Adrenal gland (tissue), 12 donors: ENCODE measurements around the gene RAB43. TPM values are rescaled to one million over a fixed set of nuclear protein-coding genes. Genes with fewer than 3 reads are reported as not detected.
"Not testable (repeated sequence)": the region's sequence is repeated elsewhere in the genome, so short reads cannot be mapped to it uniquely, and the experiment has no call there.

Experiments
- DNase-seq, 7 donors: peaks; one replicate each; pipeline ENCODE4 v3.0.0-alpha.2; 2019 to 2020
- H3K27ac ChIP-seq, 5 donors: fragments of 200-600 bp; sonication (generic) in 4 of 5; 1 replicate in 3 of 5; 2 replicates in 2 of 5; pipeline versions ENCODE4 v1.5.1 to v1.8.0; 2016 to 2020; ENCODE audit warnings: mild to moderate bottlenecking in 1 of 5
- H3K27me3 ChIP-seq: fragments of 200-600 bp; 2 replicates; pipeline ENCODE4 v1.8.0; 2021
- H3K36me3 ChIP-seq, 2 donors: fragments of 200-600 bp; replicated peaks in 1 of 2; 1 replicate in 1 of 2; 2 replicates in 1 of 2; pipeline versions ENCODE4 v1.5.1 to v1.8.0; 2018 to 2022
- H3K4me1 ChIP-seq, 2 donors: fragments of 200-600 bp; replicated peaks in 1 of 2; 1 replicate in 1 of 2; 2 replicates in 1 of 2; pipeline versions ENCODE4 v1.5.1 to v1.8.0; 2018 to 2021
- H3K4me3 ChIP-seq, 4 donors: fragments of 200-600 bp; sonication (generic) in 3 of 4; one replicate each; pipeline ENCODE4 v1.5.1; 2016 to 2018
- H3K9me3 ChIP-seq, 3 donors: fragments of 200-600 bp; sonication (generic) in 1 of 3; replicated peaks in 1 of 3; 1 replicate in 2 of 3; 2 replicates in 1 of 3; pipeline versions ENCODE4 v1.5.1 to v1.8.0; 2016 to 2021
- CTCF ChIP-seq, 6 experiments: fragments of 450-650 bp in 4 of 6; fragments of 200-600 bp in 2 of 6; sonication (generic) in 1 of 6; IDR thresholded peaks; 1 replicate in 5 of 6; 2 replicates in 1 of 6; pipeline versions ENCODE4 v1.5.1 to v1.8.0; 2016 to 2021; ENCODE audit warnings: antibody characterized with exemption in 6 of 6, mild to moderate bottlenecking in 2 of 6, moderate library complexity in 1 of 6
- POLR2A ChIP-seq, 2 donors: fragments of 450-650 bp; IDR thresholded peaks; one replicate each; pipeline ENCODE4 v1.6.1; 2017; ENCODE audit warnings: antibody characterized with exemption in 2 of 2, mild to moderate bottlenecking in 2 of 2, moderate library complexity in 1 of 2
- WGBS, 4 donors: extraction: QIAGEN DNeasy Blood & Tissue Kit in 2 of 4; methylation state at CpG; one replicate each; pipeline versions ENCODE4 v1.1.5 to v1.1.7; 2013 to 2017; 5-methylcytosine and 5-hydroxymethylcytosine counted together
- intact Hi-C, 2 donors: fragments of 100-400 bp; cut with DNase I; formaldehyde crosslinking; loops; one replicate each; pipeline versions ENCODE4 v1.14.1 to v1.15.0; 2022 to 2023
- polyA plus RNA-seq, 3 donors: library from polyadenylated mRNA; stranded (reverse); fragments of 200-250 nt in 2 of 3; fragments of 350-450 nt in 1 of 3; fragmentation: Illumina TruSeq in 1 of 3; extraction: RNeasy Lipid Tissue Mini Kit (QIAGEN cat#74804) in 1 of 3; gene quantifications; one replicate each; pipeline ENCODE4 v1.2.3, GENCODE V29; 2013 to 2014
- total RNA-seq, 9 donors: library from RNA; depleted of rRNA in 4 of 9; stranded (reverse); fragments of >200 nt in 4 of 9; fragments of 120-200 nt in 1 of 9; fragmentation: NEBNext Ultra II Directional in 1 of 9; extraction: Animal tissue kit (Norgen Biotek cat#: 25700) in 1 of 9; gene quantifications; one replicate each; pipeline versions ENCODE4 v1.1.0 to v1.2.4, GENCODE V29; 2013 to 2023
- donor health status: healthy with polysubstance abuse.
- donor health status: Bipolar disorder and iron deficiency.
- donor health status: DM: yes; HTN: yes; CAD: no.
- donor health status: DM: no; HTN: no; CAD: no.
- donor health status: DM: no; HTN: no; CAD: no.
- donor health status: DM: yes; HTN: yes; CAD: no.

The RAB43 gene
- total and polyA plus RNA-seq, 12 donors, result 0.33 to 37.2 (median 24.3) TPM

GRCh38 chr3:129100274-129100673, 21.3 kb downstream of the RAB43 start:
- 68 to 84% (median 74%) methylated on average over 1 of the region's 1 CpG for WGBS, 4 donors
- no peak for DNase-seq
- H3K27ac ChIP-seq, result no peak overlapping the region

GRCh38 chr3:129095285-129095684, 26.3 kb downstream of the RAB43 start:
- TF ChIP-seq POLR2A (IDR thresholded peaks at IDR 0.05) (no peak), CTCF (IDR thresholded peaks at IDR 0.05) (no peak)
- H3K27ac ChIP-seq, result no peak overlapping the region
- intact Hi-C loops, result no loop called here
- DNase-seq, result no peak
- 97% methylated on average over 10 of the region's 10 CpGs; no CpG with 5 or more reads in 2 of the 4 donors for WGBS, 4 donors
- no peaks in the 10 kb centered on the region for H3K27me3 ChIP-seq
- H3K4me3 ChIP-seq, result no peak overlapping the region
- no peaks in the 10 kb centered on the region for H3K9me3 ChIP-seq
- H3K36me3 ChIP-seq, result peaks cover 0 to 33% of the 10 kb centered on the region in 2 donors
- H3K4me1 ChIP-seq, result no peaks in the 10 kb centered on the region

More at GRCh38 chr3:129100274-129100673, 21.3 kb downstream of the RAB43 start:
- TF ChIP-seq POLR2A (IDR thresholded peaks at IDR 0.05), result no peak
- TF ChIP-seq CTCF (IDR thresholded peaks at IDR 0.05), result no peak
- Histone ChIP-seq H3K4me1 (peaks cover 0 to 12% of the 10 kb centered on the region in 2 donors), H3K27me3 (no peaks in the 10 kb centered on the region), H3K36me3 (no peaks in the 10 kb centered on the region), H3K4me3 (no peak overlapping the region), H3K9me3 (no peaks in the 10 kb centered on the region)
- intact Hi-C loops, result no loop called here

- DNase-seq, H3K9me3 ChIP-seq, H3K4me3 ChIP-seq, H3K27ac ChIP-seq, intact Hi-C loops, H3K27me3 ChIP-seq, H3K4me1 ChIP-seq: not testable (repeated sequence)
- H3K36me3 ChIP-seq, result peaks cover 0 to 17% of the 10 kb centered on the region in 2 donors
- WGBS, 4 donors, result no CpG with 5 or more reads among the region's 6 CpGs
Measured at GRCh38 chr3:129088312-129088711, 33.3 kb downstream of the RAB43 start.

- 4 to 8% methylated on average over 4 to 6 of the region's 9 CpGs; no CpG with 5 or more reads in 2 of the 4 donors for WGBS, 4 donors
- H3K27ac ChIP-seq, H3K4me1 ChIP-seq, H3K4me3 ChIP-seq, intact Hi-C loops, H3K27me3 ChIP-seq, H3K9me3 ChIP-seq: not testable (repeated sequence)
- peaks cover 0 to 13% of the 10 kb centered on the region in 2 donors for H3K36me3 ChIP-seq
- DNase-seq, result peak in 5 of 7 donors; percentile 32 to 68 (median 42)
Measured at GRCh38 chr3:129087904-129088303, 33.7 kb downstream of the RAB43 start.

GRCh38 chr3:129087138-129087702, 34.4 kb downstream of the RAB43 start:
- intact Hi-C loops, result no loop called here
- Histone ChIP-seq H3K36me3 (peaks cover 0 to 11% of the 10 kb centered on the region in 2 donors), H3K9me3 (no peaks in the 10 kb centered on the region), H3K4me1 (peaks cover 0 to 5% of the 10 kb centered on the region in 2 donors), H3K4me3 (no peak overlapping the region), H3K27me3 (no peaks in the 10 kb centered on the region), H3K27ac (peak overlapping the region in 2 of 5 donors; percentile 33 to 73)
- WGBS, 4 donors, result 43 to 75% (median 70%) methylated on average over 6 to 8 of the region's 8 CpGs
- DNase-seq, result peak in 3 of 7 donors; percentile 36 to 62 (median 50)
- TF ChIP-seq CTCF (IDR thresholded peaks at IDR 0.05), result no peak
